Glutamatergic neuron (in vitro differentiated cells): Measurements from ENCODE around the gene KCNB1. TPM values are rescaled to one million over a fixed set of nuclear protein-coding genes. Genes with fewer than 3 reads are reported as not detected.

Experiments
- DNase-seq: peaks from one replicate; pipeline ENCODE4 v3.0.0; 2022
- H3K27ac Mint-ChIP-seq: one replicate; pipeline ENCODE4 v1.8.0; 2020; ENCODE audit warnings: mild to moderate bottlenecking, mixed read lengths, inconsistent platforms; ENCODE audit not compliant: unreplicated experiment
- H3K27me3 Mint-ChIP-seq: one replicate; pipeline ENCODE4 v1.8.0; 2020; ENCODE audit warnings: mild to moderate bottlenecking, moderate library complexity, mixed read lengths, inconsistent platforms; ENCODE audit not compliant: unreplicated experiment
- H3K36me3 Mint-ChIP-seq: one replicate; pipeline ENCODE4 v1.8.0; 2020; ENCODE audit warnings: mild to moderate bottlenecking, mixed read lengths, inconsistent platforms; ENCODE audit not compliant: unreplicated experiment
- H3K4me1 Mint-ChIP-seq: one replicate; pipeline ENCODE4 v1.8.0; 2020; ENCODE audit warnings: mild to moderate bottlenecking, low read depth, mixed read lengths, inconsistent platforms; ENCODE audit not compliant: unreplicated experiment
- H3K4me3 Mint-ChIP-seq: one replicate; pipeline ENCODE4 v1.8.0; 2020; ENCODE audit warnings: mild to moderate bottlenecking, mixed read lengths, inconsistent platforms; ENCODE audit not compliant: unreplicated experiment
- H3K9me3 Mint-ChIP-seq: one replicate; pipeline ENCODE4 v1.8.0; 2020; ENCODE audit warnings: mild to moderate bottlenecking, moderate library complexity, mixed read lengths, inconsistent platforms; ENCODE audit not compliant: unreplicated experiment
- CTCF ChIP-seq: fragments of 200-600 bp; sonication (generic); IDR thresholded peaks from one replicate; pipeline ENCODE4 v1.5.0; 2021; ENCODE audit not compliant: partially characterized antibody, unreplicated experiment
- total RNA-seq: library from RNA; stranded (reverse); fragmentation: NEBNext Ultra II Directional; extraction: Animal tissue kit (Norgen Biotek cat#: 25700); gene quantifications from one replicate; pipeline ENCODE4 v1.2.1, GENCODE V29; 2021; ENCODE audit not compliant: unreplicated experiment

Gene KCNB1
- total RNA-seq, 1 donor from 2014 or later: 3.1 TPM

- no peaks in the 10 kb centered on the region for H3K4me1 Mint-ChIP-seq
- no peak for DNase-seq
- no peak for TF ChIP-seq CTCF
- H3K36me3 Mint-ChIP-seq: no peaks in the 10 kb centered on the region
- H3K4me3 Mint-ChIP-seq: no peak overlapping the region
- no peaks in the 10 kb centered on the region for H3K9me3 Mint-ChIP-seq
- peaks cover 1% of the 10 kb centered on the region for H3K27me3 Mint-ChIP-seq
- no peak overlapping the region for H3K27ac Mint-ChIP-seq
Observed at GRCh38 chr20:49372095-49372734, 110.3 kb downstream of the KCNB1 start.

DNA sequence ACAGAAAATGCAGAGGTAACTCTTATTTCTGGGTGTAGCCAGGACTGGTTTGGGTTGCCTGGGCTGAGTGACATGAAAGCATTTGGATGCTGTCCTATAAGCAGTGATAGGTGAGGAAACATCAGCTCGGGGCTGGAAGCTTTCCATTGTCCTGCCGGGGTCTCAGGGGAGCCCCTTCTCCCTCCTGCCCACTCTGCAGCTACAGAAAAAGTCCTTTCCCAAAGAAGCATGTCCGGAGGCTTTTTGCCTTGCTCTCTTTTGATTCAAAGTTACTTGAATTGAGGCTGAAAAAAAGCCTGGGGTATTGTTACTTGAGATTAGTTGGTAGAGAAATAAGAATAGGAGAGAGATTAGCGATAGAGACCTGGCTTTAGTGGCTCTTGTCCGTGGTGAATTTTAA, 113.9 kb downstream of the KCNB1 start:
- H3K27me3 Mint-ChIP-seq: peaks cover 5% of the 10 kb centered on the region
- TF ChIP-seq CTCF: no peak

DNA sequence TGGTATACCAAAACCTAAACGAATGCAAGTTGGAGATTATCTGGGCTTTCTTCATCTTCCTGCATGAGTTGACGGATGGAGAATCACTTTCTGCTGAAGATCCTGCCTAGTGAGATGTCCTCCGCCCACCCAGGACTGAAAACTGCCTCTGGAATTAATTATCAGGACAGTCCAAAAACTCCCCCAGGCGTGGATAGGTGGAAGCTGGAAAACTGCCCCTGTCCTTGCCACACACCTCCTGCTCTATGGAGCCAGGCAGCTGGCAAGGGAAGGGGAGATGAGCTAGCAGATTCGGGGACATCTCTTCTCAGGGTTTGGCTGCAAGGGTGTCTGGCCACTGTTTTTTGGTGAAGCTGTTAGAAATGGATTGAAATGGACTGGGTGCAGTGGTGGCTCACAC, 115.4 kb downstream of the KCNB1 start:
- Mint-ChIP-seq H3K4me3 (no peak overlapping the region), H3K36me3 (no peaks in the 10 kb centered on the region), H3K27me3 (peaks cover 3% of the 10 kb centered on the region), H3K4me1 (no peaks in the 10 kb centered on the region), H3K27ac (no peak overlapping the region), H3K9me3 (no peaks in the 10 kb centered on the region)
- TF ChIP-seq CTCF: no peak
- no peak for DNase-seq

More for the DNA sequence above, 113.9 kb downstream of the KCNB1 start:
- H3K4me3 Mint-ChIP-seq: no peak overlapping the region
- H3K27ac Mint-ChIP-seq: no peak overlapping the region
- no peaks in the 10 kb centered on the region for H3K36me3 Mint-ChIP-seq
- no peaks in the 10 kb centered on the region for H3K4me1 Mint-ChIP-seq
- DNase-seq: no peak
- H3K9me3 Mint-ChIP-seq: no peaks in the 10 kb centered on the region

DNA sequence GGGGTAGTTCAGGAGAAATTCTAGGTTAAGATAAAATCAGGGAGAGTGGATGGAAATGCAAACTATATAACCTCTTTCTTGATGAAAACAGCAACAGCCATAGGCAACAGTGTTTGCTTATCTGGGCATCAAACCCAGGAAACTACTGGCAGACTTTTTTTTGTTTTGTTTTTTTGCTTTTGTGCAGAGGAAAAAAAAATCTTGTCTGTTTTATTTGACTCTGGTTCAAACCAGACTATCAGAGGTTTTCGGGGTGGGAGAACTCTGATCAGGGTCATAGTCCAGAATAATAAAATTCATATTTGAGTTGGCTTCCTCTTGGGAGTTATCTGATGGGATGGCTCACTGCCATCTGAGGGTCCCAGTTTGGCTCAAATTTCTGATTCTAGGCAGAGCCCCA, 115.8 kb downstream of the KCNB1 start:
- Mint-ChIP-seq H3K9me3 (no peaks in the 10 kb centered on the region), H3K4me1 (no peaks in the 10 kb centered on the region), H3K27me3 (peaks cover 3% of the 10 kb centered on the region), H3K4me3 (no peak overlapping the region), H3K27ac (no peak overlapping the region), H3K36me3 (no peaks in the 10 kb centered on the region)
- no peak for DNase-seq
- TF ChIP-seq CTCF: no peak

GRCh38 chr20:49361862-49362660, 120.4 kb downstream of the KCNB1 start:
- Mint-ChIP-seq H3K4me1 (no peaks in the 10 kb centered on the region), H3K4me3 (no peak overlapping the region), H3K27me3 (peaks cover 3% of the 10 kb centered on the region), H3K27ac (no peak overlapping the region), H3K36me3 (no peaks in the 10 kb centered on the region), H3K9me3 (peaks cover 2% of the 10 kb centered on the region)
- no peak for DNase-seq
- no peak for TF ChIP-seq CTCF
